Type B pancreatic cell (in vitro differentiated cells): ENCODE measurements around the gene CD79A. TPM values are rescaled to one million over a fixed set of nuclear protein-coding genes. Genes with fewer than 3 reads are reported as not detected.
"Not testable (repeated sequence)": the region's sequence is repeated elsewhere in the genome, so short reads cannot be mapped to it uniquely, and the experiment has no call there.

Experiments used
- DNase-seq: peaks from one replicate; pipeline ENCODE4 v3.0.0; 2021; ENCODE audit warnings: mixed read lengths; ENCODE audit not compliant: unreplicated experiment; ENCODE audit errors: extremely low spot score
- H3K27ac Mint-ChIP-seq: 2 replicates; pipeline ENCODE4 v1.8.0; 2021; ENCODE audit warnings: mild to moderate bottlenecking, mixed read lengths
- H3K27me3 Mint-ChIP-seq: 2 replicates; pipeline ENCODE4 v1.8.0; 2021; ENCODE audit warnings: mixed read lengths
- H3K36me3 Mint-ChIP-seq: 2 replicates; pipeline ENCODE4 v1.8.0; 2021; ENCODE audit warnings: mixed read lengths
- H3K4me1 Mint-ChIP-seq: one replicate; pipeline ENCODE4 v1.8.0; 2021; ENCODE audit warnings: mixed read lengths; ENCODE audit not compliant: unreplicated experiment
- H3K4me3 Mint-ChIP-seq: 2 replicates; pipeline ENCODE4 v1.8.0; 2021; ENCODE audit warnings: mild to moderate bottlenecking, mixed read lengths
- H3K9me3 Mint-ChIP-seq: 2 replicates; pipeline ENCODE4 v1.8.0; 2021; ENCODE audit warnings: mixed read lengths
- CTCF ChIP-seq: fragments of 200-600 bp; sonication (generic); conservative IDR thresholded peaks from 2 replicates; pipeline ENCODE4 v1.5.0; 2021; ENCODE audit warnings: antibody characterized with exemption, mild to moderate bottlenecking
- total RNA-seq: library from RNA; stranded (reverse); gene quantifications from 2 replicates; pipeline ENCODE4 v1.2.1, GENCODE V29; 2021; ENCODE audit warnings: low replicate concordance

Gene CD79A
- total RNA-seq, 1 donor from 2014 or later, result 0.48 TPM

- no peak for TF ChIP-seq CTCF
- no peaks in the 10 kb centered on the region for H3K9me3 Mint-ChIP-seq
- H3K4me3 Mint-ChIP-seq, result peak overlapping the region; percentile 11
- peaks cover 10% of the 10 kb centered on the region for H3K4me1 Mint-ChIP-seq
- H3K27me3 Mint-ChIP-seq, result peaks cover 3% of the 10 kb centered on the region
- peaks cover 15% of the 10 kb centered on the region for H3K36me3 Mint-ChIP-seq
- no peak for DNase-seq
- H3K27ac Mint-ChIP-seq, result peak overlapping the region; percentile 78
These were observed 6.6 kb upstream of the CD79A start for GRCh38 chr19:41870401-41870873.

- Mint-ChIP-seq H3K4me3 (no peak overlapping the region), H3K27ac (peak overlapping the region; percentile 82), H3K36me3 (peaks cover 15% of the 10 kb centered on the region), H3K27me3 (peaks cover 3% of the 10 kb centered on the region), H3K9me3 (no peaks in the 10 kb centered on the region), H3K4me1 (peaks cover 10% of the 10 kb centered on the region)
- no peak for DNase-seq
- no peak for TF ChIP-seq CTCF
These were observed 5.3 kb upstream of the CD79A start for GRCh38 chr19:41871573-41872383.

GRCh38 chr19:41872384-41872774 lies 4.7 kb upstream of the CD79A start:
- no peak overlapping the region for H3K4me3 Mint-ChIP-seq
- H3K9me3 Mint-ChIP-seq, result no peaks in the 10 kb centered on the region
- peaks cover 3% of the 10 kb centered on the region for H3K27me3 Mint-ChIP-seq
- DNase-seq, result no peak
- TF ChIP-seq CTCF, result no peak
- H3K4me1 Mint-ChIP-seq, result peaks cover 10% of the 10 kb centered on the region
- peaks cover 15% of the 10 kb centered on the region for H3K36me3 Mint-ChIP-seq
- peak overlapping the region; percentile 82 for H3K27ac Mint-ChIP-seq

- TF ChIP-seq CTCF, result peak; percentile 81
- H3K4me1 Mint-ChIP-seq, result peaks cover 8% of the 10 kb centered on the region
- no peaks in the 10 kb centered on the region for H3K9me3 Mint-ChIP-seq
- H3K27me3 Mint-ChIP-seq, result peaks cover 3% of the 10 kb centered on the region
- DNase-seq, result no peak
- peak overlapping the region; percentile 20 for H3K4me3 Mint-ChIP-seq
- H3K27ac Mint-ChIP-seq, result peak overlapping the region; percentile 82
- peaks cover 11% of the 10 kb centered on the region for H3K36me3 Mint-ChIP-seq
These were observed 4.1 kb upstream of the CD79A start for GRCh38 chr19:41872775-41873647.

DNA sequence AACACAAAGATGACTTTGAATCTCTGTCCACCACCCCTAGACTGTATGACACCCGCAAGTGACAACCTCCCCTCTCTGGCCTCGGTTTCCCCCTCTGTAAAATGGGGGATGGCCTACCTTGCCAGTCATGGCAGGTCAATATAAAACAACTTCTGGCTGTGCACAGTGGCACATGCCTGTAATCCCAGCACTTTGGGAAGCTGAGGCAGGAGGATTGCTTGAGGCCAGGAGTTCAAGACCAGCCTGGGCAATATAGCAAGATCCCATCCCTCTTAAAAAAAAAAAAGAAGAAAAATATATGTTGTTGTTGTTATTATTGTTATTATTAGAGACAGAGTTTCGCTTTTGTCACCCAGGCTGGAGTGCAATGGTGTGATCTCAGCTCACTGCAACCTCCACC lies 1.1 kb upstream of the CD79A start:
- not testable (repeated sequence) for H3K27ac Mint-ChIP-seq, H3K36me3 Mint-ChIP-seq, H3K9me3 Mint-ChIP-seq, H3K4me1 Mint-ChIP-seq, DNase-seq
- Mint-ChIP-seq H3K4me3 (peak overlapping the region; percentile 34), H3K27me3 (peaks cover 13% of the 10 kb centered on the region)
